OCI-LY7 (cell line): Measurements from ENCODE around the gene NPY.

Experiments
- CTCF ChIP-seq: fragments of 200-600 bp; sonication (generic); conservative IDR thresholded peaks from 2 replicates; pipeline ENCODE4 v1.5.1; 2014; ENCODE audit warnings: mild to moderate bottlenecking, antibody characterized with exemption, low read length, moderate library complexity, mixed read lengths
- EZH2phosphoT487 ChIP-seq: fragments of 200-600 bp; sonication (generic); IDR thresholded peaks from 2 replicates; pipeline ENCODE4 v1.6.1; 2018; ENCODE audit warnings: low read depth, borderline replicate concordance, mild to moderate bottlenecking, mixed run types, antibody characterized with exemption, low read length, moderate library complexity, mixed read lengths

- no peak for TF ChIP-seq CTCF
- TF ChIP-seq EZH2phosphoT487: no peak
Measured at GRCh38 chr7:24334627-24335026, 50.6 kb downstream of the NPY start.
